HepG2 (cell line): ENCODE results near the gene RNPEPL1. TPM values are rescaled to one million over a fixed set of nuclear protein-coding genes. Genes with fewer than 3 reads are reported as not detected.

Experiments
- ATF7 ChIP-seq, 2 experiments: fragments of 450-650 bp in 1 of 2; sonication (generic) in 1 of 2; formaldehyde crosslinking in 1 of 2; IDR thresholded peaks; 2 replicates each; pipeline versions ENCODE4 v1.4.0 to v1.6.1; 2016 to 2020; ENCODE audit warnings: antibody characterized with exemption in 1 of 2, mild to moderate bottlenecking in 1 of 2, missing genetic modification reagents in 1 of 2
- FIP1L1 ChIP-seq: fragments of 200-400 bp; formaldehyde crosslinking; IDR thresholded peaks from 2 replicates; pipeline ENCODE4 v1.6.1; 2018; ENCODE audit warnings: low read depth, mild to moderate bottlenecking, low read length, moderate library complexity, borderline replicate concordance; ENCODE audit not compliant: insufficient read depth
- IRF9 ChIP-seq: sonication (generic); formaldehyde crosslinking; IDR thresholded peaks from 2 replicates; pipeline ENCODE4 v1.8.0; 2022; ENCODE audit warnings: missing genetic modification reagents, mild to moderate bottlenecking, borderline replicate concordance
- MAF1 ChIP-seq: sonication (generic); formaldehyde crosslinking; IDR thresholded peaks from 2 replicates; pipeline ENCODE4 v1.5.0; 2020; ENCODE audit warnings: missing genetic modification reagents, borderline replicate concordance
- MBD4 ChIP-seq: IDR thresholded peaks from 2 replicates; pipeline ENCODE4 v1.6.1; 2012; ENCODE audit warnings: low read length, inconsistent platforms, borderline replicate concordance
- MIER3 ChIP-seq: IDR thresholded peaks from 2 replicates; pipeline ENCODE4 v1.6.1; 2016; ENCODE audit warnings: missing compliant biosample characterization, borderline replicate concordance
- MTA1 ChIP-seq: sonication (generic); formaldehyde crosslinking; IDR thresholded peaks from 2 replicates; pipeline ENCODE4 v1.4.0; 2020; ENCODE audit warnings: missing genetic modification reagents, mild to moderate bottlenecking, borderline replicate concordance
- MXD4 ChIP-seq: IDR thresholded peaks from 2 replicates; pipeline ENCODE4 v1.6.1; 2016; ENCODE audit warnings: mild to moderate bottlenecking, missing biosample characterization, missing genetic modification reagents
- NR2C2 ChIP-seq: sonication (generic); formaldehyde crosslinking; IDR thresholded peaks from 2 replicates; pipeline ENCODE4 v1.4.0; 2020; ENCODE audit warnings: missing genetic modification reagents, mild to moderate bottlenecking, moderate library complexity, borderline replicate concordance
- TBX2 ChIP-seq: sonication (generic); formaldehyde crosslinking; IDR thresholded peaks from 2 replicates; pipeline ENCODE4 v1.5.0; 2020; ENCODE audit warnings: missing genetic modification reagents, mild to moderate bottlenecking, borderline replicate concordance
- TRIM24 ChIP-seq: sonication (generic); formaldehyde crosslinking; IDR thresholded peaks from 2 replicates; pipeline ENCODE4 v1.8.0; 2022; ENCODE audit warnings: mild to moderate bottlenecking, missing genetic modification reagents
- ZBTB49 ChIP-seq: sonication (generic); formaldehyde crosslinking; IDR thresholded peaks from 2 replicates; pipeline ENCODE4 v1.4.0; 2020; ENCODE audit warnings: missing genetic modification reagents, borderline replicate concordance
- ZGPAT ChIP-seq: IDR thresholded peaks from 2 replicates; pipeline ENCODE4 v1.6.1; 2016; ENCODE audit warnings: mild to moderate bottlenecking
- ZNF354B ChIP-seq: sonication (generic); formaldehyde crosslinking; IDR thresholded peaks from 2 replicates; pipeline ENCODE4 v1.8.0; 2022; ENCODE audit warnings: mild to moderate bottlenecking, missing genetic modification reagents
- ZNF512 ChIP-seq: sonication (generic); formaldehyde crosslinking; IDR thresholded peaks from 2 replicates; pipeline ENCODE4 v1.4.0; 2020; ENCODE audit warnings: mild to moderate bottlenecking, missing genetic modification reagents
- ZNF704 ChIP-seq: sonication (generic); formaldehyde crosslinking; IDR thresholded peaks from 2 replicates; pipeline ENCODE4 v1.8.1; 2023; ENCODE audit warnings: mild to moderate bottlenecking, inconsistent platforms, moderate library complexity, missing genetic modification reagents, borderline replicate concordance
- polyA plus RNA-seq, 8 experiments: library from polyadenylated mRNA; depleted of rRNA in 3 of 8; stranded (reverse) in 7 of 8; unstranded in 1 of 8; fragments of >200 nt; fragmentation: Illumina TruSeq in 4 of 8; extraction: Trizol in 4 of 8; gene quantifications; 2 replicates each; pipeline versions ENCODE4 v1.2.1 to v1.2.3, GENCODE V29; 2011 to 2016; ENCODE audit warnings: low read depth in 4 of 8, missing spikeins in 1 of 8, mixed read lengths in 1 of 8; ENCODE audit not compliant: insufficient read depth in 1 of 8
- total RNA-seq, 5 experiments: library from RNA; depleted of rRNA; stranded (reverse); fragments of >200 nt; fragmentation: Illumina TruSeq; extraction: Trizol; gene quantifications; 2 replicates each; pipeline ENCODE4 v1.2.3, GENCODE V29; 2016; ENCODE audit warnings: low read depth in 1 of 5

Gene RNPEPL1
- total and polyA plus RNA-seq, 2 of the 13 experiments (the other 11 are each of a cell fraction or from before 2014, with no cell fraction given), result 13.0 to 18.0 TPM

GRCh38 chr2:240601061-240601830 is 33.0 kb downstream of the RNPEPL1 start (continued):
- TF ChIP-seq ZGPAT (CRISPR knock-in tag) (peak; percentile 30; the same call in 1 of the 2 replicates), NR2C2 (no peak), MIER3 (CRISPR knock-in tag) (0 out of 2 replicates have a peak, but pooled peaks have one; percentile 40), ATF7 (IDR thresholded peaks at IDR 0.05) (no peak), ATF7 (CRISPR knock-in tag; IDR thresholded peaks at IDR 0.05) (no peak), MBD4 (no peak), MXD4 (CRISPR knock-in tag) (no peak), ZNF704 (CRISPR knock-in tag) (no peak), IRF9 (CRISPR knock-in tag) (0 out of 2 replicates have a peak, but pooled peaks have one; percentile 30), MAF1 (CRISPR knock-in tag) (no peak), TBX2 (CRISPR knock-in tag) (peak; percentile 35; the same call in 1 of the 2 replicates), FIP1L1 (no peak), ZBTB49 (CRISPR knock-in tag) (no peak), MTA1 (0 out of 2 replicates have a peak, but pooled peaks have one; percentile 19), TRIM24 (CRISPR knock-in tag) (no peak), ZNF512 (CRISPR knock-in tag) (no peak), ZNF354B (no peak)
